ENCODE measurements around the gene ARHGAP4.
A peak's percentile ranks its signal among the peaks of the same experiment; 100 is the strongest.

The ARHGAP4 gene

DNA sequence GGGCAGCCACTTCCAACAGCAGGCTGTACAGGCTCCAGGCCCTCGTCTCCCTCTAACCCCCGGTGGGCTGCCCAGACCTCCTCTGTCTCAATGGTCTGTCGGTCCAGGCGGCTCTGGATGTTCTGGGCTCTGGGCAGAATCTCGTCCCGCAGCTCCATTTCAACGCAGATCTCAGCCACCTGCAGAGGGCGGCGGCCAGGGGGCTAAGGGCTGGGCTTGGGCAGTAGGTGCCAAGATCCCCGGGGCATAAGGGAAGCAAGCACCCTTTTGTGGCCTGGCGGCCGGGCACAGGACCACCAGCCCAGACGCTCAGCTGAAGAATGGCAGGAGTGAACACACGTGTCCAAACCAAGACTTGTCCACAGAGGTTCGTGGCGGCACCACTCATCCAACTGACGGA, 12.4 kb downstream of the ARHGAP4 start:
- H3K9me3 Mint-ChIP-seq, result no peaks in the 10 kb centered on the region
- H3K4me1 Mint-ChIP-seq (ENCODE audit: low read depth), result peaks cover 5% of the 10 kb centered on the region
- H3K4me3 Mint-ChIP-seq, result no peak overlapping the region
- H3K27me3 Mint-ChIP-seq, result no peaks in the 10 kb centered on the region
- H3K36me3 Mint-ChIP-seq (ENCODE audit: low read depth), result peaks cover 31% of the 10 kb centered on the region
- no peak overlapping the region for H3K27ac Mint-ChIP-seq

GRCh38 chrX:153913211-153913610, 12.9 kb downstream of the ARHGAP4 start:
- peaks cover 27% of the 10 kb centered on the region for H3K36me3 Mint-ChIP-seq (ENCODE audit: low read depth)
- H3K4me1 Mint-ChIP-seq (ENCODE audit: low read depth), result peaks cover 5% of the 10 kb centered on the region

DNA sequence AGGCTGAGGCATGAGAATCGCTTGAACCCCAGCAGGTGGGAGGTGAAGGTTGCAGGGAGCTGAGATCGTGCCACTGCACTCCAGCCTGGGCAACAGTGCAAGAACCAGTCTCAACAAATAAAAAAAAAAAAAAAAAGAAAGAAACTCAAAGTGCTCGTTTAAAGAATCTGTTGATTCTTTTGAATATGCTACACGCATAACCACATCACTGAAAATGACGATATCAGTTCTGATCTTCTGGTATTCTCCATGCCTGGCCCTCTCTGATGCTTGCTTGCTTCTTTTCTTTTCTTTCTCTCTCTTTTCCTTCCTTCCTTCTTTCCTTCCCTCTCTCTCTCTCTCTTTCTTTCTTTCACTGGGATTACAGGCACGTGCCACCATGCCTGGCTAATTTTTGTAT, 14.3 kb downstream of the ARHGAP4 start:
- Mint-ChIP-seq H3K27ac (peak overlapping the region; percentile 61), H3K36me3 (ENCODE audit: low read depth) (peaks cover 20% of the 10 kb centered on the region), H3K4me3 (no peak overlapping the region), H3K9me3 (no peaks in the 10 kb centered on the region), H3K27me3 (no peaks in the 10 kb centered on the region), H3K4me1 (ENCODE audit: low read depth) (peaks cover 5% of the 10 kb centered on the region)

More at GRCh38 chrX:153913211-153913610, 12.9 kb downstream of the ARHGAP4 start:
- H3K4me3 Mint-ChIP-seq, result no peak overlapping the region
- no peak overlapping the region for H3K27ac Mint-ChIP-seq
- H3K27me3 Mint-ChIP-seq, result no peaks in the 10 kb centered on the region
- H3K9me3 Mint-ChIP-seq, result no peaks in the 10 kb centered on the region

DNA sequence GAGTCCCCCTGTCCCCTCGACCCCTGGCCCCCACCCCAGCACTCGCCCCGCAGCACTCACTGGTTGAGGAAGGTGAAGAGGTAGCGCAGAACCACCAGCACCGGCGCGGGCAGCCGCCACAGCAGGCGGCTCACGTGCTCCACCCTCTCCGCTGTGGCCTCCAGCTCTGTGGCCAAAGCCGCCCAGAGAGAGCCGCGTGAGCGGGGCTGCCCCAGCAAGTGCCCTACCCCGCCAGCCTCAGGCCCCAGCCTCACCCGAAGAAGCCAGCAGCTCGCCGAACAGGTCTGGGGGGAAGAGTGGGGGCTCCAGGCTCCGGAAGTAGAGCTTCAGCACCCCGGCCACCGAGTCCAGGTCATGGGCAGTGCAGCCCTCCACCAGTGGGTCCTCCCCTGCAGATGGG, 15.6 kb downstream of the ARHGAP4 start:
- Mint-ChIP-seq H3K4me3 (no peak overlapping the region), H3K27me3 (no peaks in the 10 kb centered on the region), H3K36me3 (ENCODE audit: low read depth) (peaks cover 9% of the 10 kb centered on the region), H3K4me1 (ENCODE audit: low read depth) (peaks cover 5% of the 10 kb centered on the region), H3K9me3 (no peaks in the 10 kb centered on the region), H3K27ac (no peak overlapping the region)

- Mint-ChIP-seq H3K9me3 (no peaks in the 10 kb centered on the region), H3K4me3 (no peak overlapping the region), H3K36me3 (ENCODE audit: low read depth) (peaks cover 9% of the 10 kb centered on the region), H3K27ac (no peak overlapping the region), H3K4me1 (ENCODE audit: low read depth) (peaks cover 6% of the 10 kb centered on the region), H3K27me3 (no peaks in the 10 kb centered on the region)
Measured at GRCh38 chrX:153909980-153910360, 16.1 kb downstream of the ARHGAP4 start.

DNA sequence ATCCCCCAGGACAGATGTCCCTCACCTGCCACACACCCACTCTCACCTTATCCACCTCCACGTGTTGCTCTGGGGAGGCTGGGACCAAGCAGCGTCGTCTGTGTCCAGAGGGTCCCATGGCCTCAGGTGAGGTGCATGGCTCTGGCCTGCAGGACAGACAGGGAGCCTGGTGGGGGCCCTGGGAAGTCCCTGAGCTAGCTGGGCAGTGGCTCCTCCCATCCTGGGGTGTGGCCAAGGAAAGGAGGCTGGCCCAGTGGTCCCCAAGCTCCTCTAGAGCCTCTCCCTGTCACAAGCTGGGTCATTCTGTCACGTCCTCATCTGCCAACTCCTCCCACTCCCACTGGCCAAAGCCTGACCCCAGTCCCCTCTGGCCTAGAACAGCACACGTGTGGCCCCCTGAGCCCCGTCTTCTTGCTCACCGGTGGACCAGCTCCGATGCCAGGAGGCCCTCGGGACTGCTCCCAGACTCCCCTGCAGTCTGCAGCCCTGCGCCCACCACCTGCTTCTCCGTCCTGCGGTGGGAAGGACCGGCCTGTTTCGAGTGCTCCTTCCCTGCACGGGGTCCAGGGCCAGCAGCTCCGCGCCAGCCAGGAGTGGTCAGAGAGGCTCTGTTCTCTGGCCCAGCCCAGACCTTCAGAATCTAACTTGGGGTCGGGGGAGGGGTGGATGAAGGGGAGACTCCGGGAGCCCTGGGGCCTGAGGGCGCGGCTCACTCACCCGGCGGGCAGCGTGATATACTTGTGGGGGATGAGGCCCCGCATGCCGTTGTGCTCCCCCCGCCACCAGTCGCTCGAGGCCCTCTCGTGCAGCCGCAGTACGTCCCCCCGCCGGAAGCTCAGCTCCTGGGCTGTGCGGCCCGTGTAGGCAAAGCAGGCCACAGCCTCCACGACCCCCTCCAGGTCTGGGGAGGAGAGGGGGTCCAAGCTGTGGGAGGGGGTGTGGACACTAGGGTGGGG, 16.8 kb downstream of the ARHGAP4 start:
- Mint-ChIP-seq H3K27me3 (no peaks in the 10 kb centered on the region), H3K4me3 (no peak overlapping the region), H3K36me3 (ENCODE audit: low read depth) (peaks cover 9% of the 10 kb centered on the region), H3K9me3 (no peaks in the 10 kb centered on the region), H3K27ac (no peak overlapping the region), H3K4me1 (ENCODE audit: low read depth) (peaks cover 10% of the 10 kb centered on the region)

DNA sequence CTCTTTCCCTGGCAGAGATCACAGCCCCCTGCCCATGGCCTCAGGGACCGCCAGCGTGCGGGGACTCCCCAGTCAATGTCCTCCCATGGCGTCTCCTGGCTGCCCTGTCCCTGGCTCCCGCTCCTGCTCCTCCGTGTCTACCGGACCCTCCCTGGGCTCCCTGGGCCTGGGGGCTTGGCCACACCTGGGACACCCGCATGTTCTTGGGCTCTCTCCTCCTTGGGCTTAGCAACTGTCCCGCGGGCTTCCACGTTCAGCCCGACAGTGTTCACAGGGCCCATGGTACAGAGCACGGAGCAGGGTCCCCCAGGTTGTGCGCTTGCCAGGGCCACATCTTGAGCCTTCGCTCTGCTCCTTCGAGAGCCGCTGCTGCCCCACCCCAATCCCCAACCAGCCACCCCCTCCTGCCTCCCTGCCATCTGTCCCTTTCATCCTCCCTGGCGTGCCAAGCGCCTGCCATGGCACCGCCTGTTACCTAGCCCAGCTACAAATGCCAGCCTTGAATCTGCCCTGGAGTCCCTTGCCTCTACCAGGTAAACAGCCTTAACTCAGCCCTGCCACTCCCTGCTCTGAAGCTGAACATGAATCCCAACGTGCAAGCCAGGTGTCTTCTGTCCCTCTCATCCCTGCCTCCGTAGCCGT, 17.7 kb downstream of the ARHGAP4 start:
- Mint-ChIP-seq H3K27ac (no peak overlapping the region), H3K27me3 (no peaks in the 10 kb centered on the region), H3K9me3 (no peaks in the 10 kb centered on the region), H3K36me3 (ENCODE audit: low read depth) (peaks cover 7% of the 10 kb centered on the region), H3K4me3 (no peak overlapping the region), H3K4me1 (ENCODE audit: low read depth) (peaks cover 17% of the 10 kb centered on the region)

DNA sequence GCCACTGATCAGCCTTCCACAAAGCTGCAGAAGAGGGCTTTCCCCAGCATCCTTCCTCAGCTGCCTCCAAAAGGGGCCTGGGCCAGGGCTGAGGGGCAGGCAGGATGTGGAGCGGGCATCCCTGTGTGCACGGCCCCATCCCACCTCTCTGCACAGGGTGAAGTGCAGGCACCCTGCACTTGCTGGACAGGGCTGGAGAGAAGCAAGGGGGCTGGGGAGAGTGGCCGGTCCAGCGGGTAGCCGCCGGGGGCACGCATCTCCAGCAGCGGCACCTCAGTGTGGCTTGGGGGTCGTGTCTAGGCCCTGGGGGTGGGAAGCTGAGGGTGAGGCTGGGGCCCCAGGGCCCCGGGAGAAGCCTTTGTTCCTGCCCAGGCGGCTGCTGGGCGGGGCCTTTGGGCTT, 18.6 kb downstream of the ARHGAP4 start:
- Mint-ChIP-seq H3K4me3 (no peak overlapping the region), H3K36me3 (ENCODE audit: low read depth) (peaks cover 7% of the 10 kb centered on the region), H3K9me3 (no peaks in the 10 kb centered on the region), H3K27me3 (no peaks in the 10 kb centered on the region), H3K27ac (no peak overlapping the region), H3K4me1 (ENCODE audit: low read depth) (peaks cover 21% of the 10 kb centered on the region)

GRCh38 chrX:153906126-153906917, 19.7 kb downstream of the ARHGAP4 start:
- Mint-ChIP-seq H3K27me3 (no peaks in the 10 kb centered on the region), H3K4me3 (no peak overlapping the region), H3K9me3 (no peaks in the 10 kb centered on the region), H3K36me3 (ENCODE audit: low read depth) (no peaks in the 10 kb centered on the region), H3K4me1 (ENCODE audit: low read depth) (peaks cover 24% of the 10 kb centered on the region), H3K27ac (no peak overlapping the region)

GRCh38 chrX:153905481-153906095, 20.5 kb downstream of the ARHGAP4 start:
- Mint-ChIP-seq H3K36me3 (ENCODE audit: low read depth) (no peaks in the 10 kb centered on the region), H3K4me1 (ENCODE audit: low read depth) (peaks cover 31% of the 10 kb centered on the region), H3K27ac (no peak overlapping the region)

DNA sequence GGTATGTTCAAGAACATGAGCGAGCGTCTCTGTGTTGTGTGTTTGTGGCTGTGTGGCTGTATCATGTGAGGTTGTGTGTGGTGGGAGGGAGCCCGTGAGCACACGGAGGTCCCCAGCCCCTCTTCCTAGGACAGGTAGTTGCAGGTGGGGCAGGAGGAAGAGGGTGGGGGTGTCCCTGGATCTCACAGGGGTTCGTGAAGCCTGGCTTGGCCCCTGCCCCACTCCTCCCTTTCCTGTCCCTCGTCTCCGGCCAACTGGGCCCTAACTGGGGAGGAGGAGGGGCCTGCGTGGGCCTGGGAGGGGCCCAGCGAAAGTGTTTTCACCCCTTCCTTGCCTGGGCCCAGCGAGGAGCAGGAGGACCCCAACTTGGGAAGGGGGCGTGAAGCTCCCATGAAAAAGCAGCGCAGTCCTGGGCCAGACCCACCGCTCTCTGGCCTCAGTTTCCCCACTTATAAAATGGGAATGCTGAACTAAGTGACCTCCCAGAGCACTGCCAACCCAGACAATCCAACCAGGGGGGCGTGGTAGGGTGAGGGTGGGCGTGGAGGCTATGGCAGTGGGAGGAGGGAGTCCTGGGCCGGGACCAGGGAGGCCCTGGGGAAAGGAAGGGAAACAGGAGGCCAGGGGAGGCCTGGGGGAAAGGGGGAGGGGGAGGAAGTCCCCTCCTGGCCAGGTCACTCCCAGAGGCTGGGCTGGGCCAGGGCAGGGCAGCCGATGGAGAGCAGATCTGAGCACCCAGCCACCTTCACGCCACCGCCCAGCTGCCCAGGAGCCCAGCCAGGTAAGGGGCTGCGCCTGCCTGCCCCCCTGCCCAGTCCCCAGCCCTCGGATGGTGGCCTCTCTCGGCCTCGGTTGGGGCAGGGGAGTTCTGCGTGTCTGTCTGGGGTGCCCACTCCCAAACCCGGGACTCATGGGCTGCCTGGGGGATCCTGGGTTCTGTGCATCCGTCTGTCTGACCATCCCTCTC, 21.8 kb downstream of the ARHGAP4 start, which contains the start of gene AVPR2:
Gene AVPR2 (plus strand): TSS at position 683 of the 967 bp plus-strand sequence. CDS start 473 bp downstream, outside the sequence.
- no peaks in the 10 kb centered on the region for H3K36me3 Mint-ChIP-seq (ENCODE audit: low read depth)
- H3K27me3 Mint-ChIP-seq, result no peaks in the 10 kb centered on the region
- peaks cover 33% of the 10 kb centered on the region for H3K4me1 Mint-ChIP-seq (ENCODE audit: low read depth)
- H3K27ac Mint-ChIP-seq, result no peak within 1 kb of the TSS
- no peaks in the 10 kb centered on the region for H3K9me3 Mint-ChIP-seq
- H3K4me3 Mint-ChIP-seq, result no peak within 1 kb of the TSS

More at GRCh38 chrX:153905481-153906095, 20.5 kb downstream of the ARHGAP4 start:
- no peak overlapping the region for H3K4me3 Mint-ChIP-seq
- no peaks in the 10 kb centered on the region for H3K9me3 Mint-ChIP-seq
- no peaks in the 10 kb centered on the region for H3K27me3 Mint-ChIP-seq

DNA sequence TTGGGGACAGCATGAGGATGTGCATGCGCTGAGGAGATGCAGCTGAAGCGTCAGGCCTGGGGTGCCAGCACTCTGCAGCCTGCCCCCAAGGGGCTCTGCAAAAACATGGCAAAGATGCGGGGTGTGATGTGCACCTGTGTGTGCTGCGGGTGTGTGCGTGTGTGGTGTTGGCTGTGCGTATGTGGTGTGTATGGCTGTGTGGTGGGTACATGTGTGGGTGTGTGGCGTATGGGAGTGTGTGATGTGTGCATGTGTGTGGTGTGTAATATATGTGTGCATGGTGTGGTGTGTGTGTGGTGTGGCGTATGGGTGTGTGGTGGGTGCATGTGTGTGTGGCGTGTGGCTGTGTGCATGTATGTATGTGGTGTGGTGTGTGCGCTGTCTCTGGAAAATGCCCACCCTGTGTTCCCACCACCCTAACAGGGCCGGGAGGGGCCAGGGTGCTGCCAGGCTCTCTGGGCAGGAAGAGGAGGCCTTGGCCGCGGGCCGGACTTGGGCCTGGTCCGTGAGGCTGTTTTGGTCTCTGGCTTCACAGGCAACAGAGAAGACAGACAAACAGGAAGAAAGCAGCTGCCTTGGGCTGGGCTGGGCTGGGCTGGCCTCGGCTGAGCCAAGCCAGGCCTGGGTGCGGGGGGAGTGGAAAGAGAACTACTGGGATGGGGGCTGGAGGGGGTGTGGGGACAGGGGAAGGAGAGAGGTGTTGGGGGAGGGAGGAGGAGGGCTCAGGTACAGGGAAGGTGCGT, 22.7 kb downstream of the ARHGAP4 start:
- peaks cover 33% of the 10 kb centered on the region for H3K4me1 Mint-ChIP-seq (ENCODE audit: low read depth)
- no peaks in the 10 kb centered on the region for H3K9me3 Mint-ChIP-seq
- no peaks in the 10 kb centered on the region for H3K36me3 Mint-ChIP-seq (ENCODE audit: low read depth)
- H3K27ac Mint-ChIP-seq, result peak overlapping the region; percentile 40
- no peaks in the 10 kb centered on the region for H3K27me3 Mint-ChIP-seq
- no peak overlapping the region for H3K4me3 Mint-ChIP-seq

DNA sequence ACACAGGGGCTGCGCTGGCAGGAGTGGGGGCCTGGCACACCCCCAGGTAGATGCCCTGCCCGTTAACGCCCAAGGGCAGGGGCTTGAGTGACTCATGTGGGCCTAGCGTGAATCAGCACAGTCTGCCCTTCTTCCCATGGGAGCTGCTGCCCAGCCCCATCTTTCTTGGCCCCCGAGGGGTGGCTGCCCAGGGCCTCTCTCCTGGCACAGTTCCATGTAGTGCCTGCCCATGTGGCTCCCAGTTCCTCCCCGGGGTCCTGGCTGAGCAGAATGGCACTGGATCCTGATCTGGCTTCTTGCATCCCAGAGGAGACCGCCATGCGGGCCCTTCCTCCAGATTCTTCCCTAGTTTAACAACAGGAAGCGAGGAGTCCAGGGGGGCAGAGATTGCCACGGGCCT, 23.7 kb downstream of the ARHGAP4 start:
- Mint-ChIP-seq H3K4me3 (no peak overlapping the region), H3K27ac (no peak overlapping the region), H3K27me3 (no peaks in the 10 kb centered on the region), H3K9me3 (no peaks in the 10 kb centered on the region), H3K4me1 (ENCODE audit: low read depth) (peaks cover 33% of the 10 kb centered on the region), H3K36me3 (ENCODE audit: low read depth) (no peaks in the 10 kb centered on the region)

All from stimulated activated naive CD8-positive, alpha-beta T cell treated with anti-CD3 and anti-CD28 coated beads, Interleukin-15, Interleukin-2, amounts not matched to agents 100 ng/mL and 50 ng/mL, for 24 hours (primary cell).